ENCODE measurements around the gene GMNC. TPM values are rescaled to one million over a fixed set of nuclear protein-coding genes. Genes with fewer than 3 reads are reported as not detected.
A peak's percentile ranks its signal among the peaks of the same experiment; 100 is the strongest.

The GMNC gene
- polyA plus RNA-seq, 1 donor from 2014 or later, result 0.48 TPM

DNA sequence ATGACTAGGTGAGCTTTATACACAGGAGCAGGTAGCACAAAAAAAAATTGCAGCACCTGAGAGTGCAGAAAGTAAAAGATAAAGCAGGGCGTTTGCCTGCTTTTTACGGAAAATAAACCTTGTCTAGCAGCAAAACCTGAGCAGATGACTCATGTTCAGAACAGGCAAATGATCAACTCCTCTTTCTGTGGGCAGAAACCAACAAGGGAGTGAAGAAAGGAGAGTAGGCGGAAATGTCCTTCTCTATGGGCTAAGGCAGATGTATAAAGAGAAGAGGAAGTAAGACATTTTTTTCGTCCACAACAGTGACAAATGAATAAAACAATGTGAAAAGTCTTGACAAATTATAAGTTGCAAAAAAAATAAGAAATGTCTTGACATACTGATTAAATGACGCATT lies 24.5 kb upstream of the GMNC start:
- H4K20me1 ChIP-seq (ENCODE audit: insufficient read depth), result no peaks in the 10 kb centered on the region
- no peak overlapping the region for H3K4me2 ChIP-seq (ENCODE audit: low read length)
- H2AFZ ChIP-seq (ENCODE audit: low read depth, low read length), result no peak overlapping the region
- peaks cover 22% of the 10 kb centered on the region for H3K27me3 ChIP-seq (ENCODE audit: insufficient read depth, low read depth, low read length)
- no peaks in the 10 kb centered on the region for H3K36me3 ChIP-seq (ENCODE audit: insufficient read depth, low read length)
- H3F3A ChIP-seq (ENCODE audit: insufficient read depth, low read length, poor library complexity, severe bottlenecking), result no peaks in the 10 kb centered on the region
- no peak overlapping the region for H3K27ac ChIP-seq (ENCODE audit: low read length)
- no peaks in the 10 kb centered on the region for H3K9me2 ChIP-seq (ENCODE audit: insufficient read depth, low read length)
- TF ChIP-seq, protein P1, sequence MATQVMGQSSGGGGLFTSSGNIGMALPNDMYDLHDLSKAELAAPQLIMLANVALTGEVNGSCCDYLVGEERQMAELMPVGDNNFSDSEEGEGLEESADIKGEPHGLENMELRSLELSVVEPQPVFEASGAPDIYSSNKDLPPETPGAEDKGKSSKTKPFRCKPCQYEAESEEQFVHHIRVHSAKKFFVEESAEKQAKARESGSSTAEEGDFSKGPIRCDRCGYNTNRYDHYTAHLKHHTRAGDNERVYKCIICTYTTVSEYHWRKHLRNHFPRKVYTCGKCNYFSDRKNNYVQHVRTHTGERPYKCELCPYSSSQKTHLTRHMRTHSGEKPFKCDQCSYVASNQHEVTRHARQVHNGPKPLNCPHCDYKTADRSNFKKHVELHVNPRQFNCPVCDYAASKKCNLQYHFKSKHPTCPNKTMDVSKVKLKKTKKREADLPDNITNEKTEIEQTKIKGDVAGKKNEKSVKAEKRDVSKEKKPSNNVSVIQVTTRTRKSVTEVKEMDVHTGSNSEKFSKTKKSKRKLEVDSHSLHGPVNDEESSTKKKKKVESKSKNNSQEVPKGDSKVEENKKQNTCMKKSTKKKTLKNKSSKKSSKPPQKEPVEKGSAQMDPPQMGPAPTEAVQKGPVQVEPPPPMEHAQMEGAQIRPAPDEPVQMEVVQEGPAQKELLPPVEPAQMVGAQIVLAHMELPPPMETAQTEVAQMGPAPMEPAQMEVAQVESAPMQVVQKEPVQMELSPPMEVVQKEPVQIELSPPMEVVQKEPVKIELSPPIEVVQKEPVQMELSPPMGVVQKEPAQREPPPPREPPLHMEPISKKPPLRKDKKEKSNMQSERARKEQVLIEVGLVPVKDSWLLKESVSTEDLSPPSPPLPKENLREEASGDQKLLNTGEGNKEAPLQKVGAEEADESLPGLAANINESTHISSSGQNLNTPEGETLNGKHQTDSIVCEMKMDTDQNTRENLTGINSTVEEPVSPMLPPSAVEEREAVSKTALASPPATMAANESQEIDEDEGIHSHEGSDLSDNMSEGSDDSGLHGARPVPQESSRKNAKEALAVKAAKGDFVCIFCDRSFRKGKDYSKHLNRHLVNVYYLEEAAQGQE (IDR thresholded peaks at IDR 0.05; ENCODE audit: borderline replicate concordance), result no peak
- TF ChIP-seq SMC3 (conservative IDR thresholded peaks at IDR 0.05; ENCODE audit: poor library complexity) (no peak), POLR2AphosphoS5 (IDR thresholded peaks at IDR 0.05) (no peak), EZH2 (IDR thresholded peaks at IDR 0.05; ENCODE audit: borderline replicate concordance, insufficient read depth, low read length, poor library complexity, severe bottlenecking) (no peak), RAD21 (conservative IDR thresholded peaks at IDR 0.05) (no peak), EP300 (conservative IDR thresholded peaks at IDR 0.05; ENCODE audit: poor library complexity, severe bottlenecking) (no peak)
- H3K4me3 ChIP-seq (ENCODE audit: low read length), result no peak overlapping the region
- no peaks in the 10 kb centered on the region for H3K79me2 ChIP-seq (replicated peaks; ENCODE audit: insufficient read depth, low read length)
- no peaks in the 10 kb centered on the region for H3K9me3 ChIP-seq (ENCODE audit: low read length)
- no peak overlapping the region for H3K9ac ChIP-seq (ENCODE audit: low read length)

DNA sequence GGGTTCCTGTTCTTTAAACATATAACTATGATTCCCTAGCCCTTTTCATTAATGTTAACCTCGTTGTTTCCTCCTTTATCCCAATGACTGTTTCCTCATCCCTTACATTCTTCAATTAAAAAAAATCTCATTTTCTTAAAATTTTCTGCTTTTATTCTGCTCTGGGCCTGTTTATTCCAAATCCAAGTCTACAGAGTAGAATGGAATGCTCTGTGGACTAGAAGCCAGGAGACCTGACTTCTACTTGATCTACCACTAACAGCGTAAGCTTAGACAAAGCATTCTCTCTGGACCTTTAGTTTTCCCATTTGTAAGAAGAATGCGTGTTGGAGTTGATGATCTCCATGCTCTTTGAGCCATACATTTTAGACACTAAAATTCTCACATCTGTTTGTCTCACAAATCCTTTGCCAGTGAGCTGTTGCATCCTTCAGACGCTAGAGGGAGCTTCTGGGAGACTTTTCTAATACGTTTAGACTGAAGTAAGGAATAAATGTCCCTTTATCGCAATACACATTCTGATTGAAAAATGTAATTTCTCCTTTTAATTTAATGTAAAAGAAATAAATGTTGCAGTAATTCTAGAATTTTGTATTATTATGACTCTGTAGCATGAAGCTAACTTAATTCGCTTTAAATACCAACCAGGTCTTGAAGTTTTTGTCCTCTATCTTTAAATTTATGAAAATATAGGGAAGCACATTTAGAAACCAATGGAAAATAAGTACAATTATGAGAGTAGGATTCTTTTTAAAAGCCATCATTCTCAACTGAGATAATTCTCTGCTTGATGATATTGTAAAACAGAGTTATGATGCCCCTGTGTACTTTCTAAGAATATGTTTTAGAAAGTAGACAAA lies 21.7 kb upstream of the GMNC start:
- no peaks in the 10 kb centered on the region for H3K36me3 ChIP-seq (ENCODE audit: insufficient read depth, low read length)

More for the DNA sequence above, 21.7 kb upstream of the GMNC start:
- Histone ChIP-seq H3F3A (ENCODE audit: insufficient read depth, low read length, poor library complexity, severe bottlenecking) (no peaks in the 10 kb centered on the region), H4K20me1 (ENCODE audit: insufficient read depth) (no peaks in the 10 kb centered on the region), H3K79me2 (replicated peaks; ENCODE audit: insufficient read depth, low read length) (no peaks in the 10 kb centered on the region), H3K4me3 (ENCODE audit: low read length) (no peak overlapping the region), H2AFZ (ENCODE audit: low read depth, low read length) (no peak overlapping the region), H3K9me2 (ENCODE audit: insufficient read depth, low read length) (no peaks in the 10 kb centered on the region), H3K27me3 (ENCODE audit: insufficient read depth, low read depth, low read length) (peaks cover 16% of the 10 kb centered on the region), H3K9ac (ENCODE audit: low read length) (no peak overlapping the region), H3K9me3 (ENCODE audit: low read length) (no peaks in the 10 kb centered on the region), H3K27ac (ENCODE audit: low read length) (no peak overlapping the region), H3K4me2 (ENCODE audit: low read length) (no peak overlapping the region)
- peak; percentile 82 for TF ChIP-seq SMC3 (conservative IDR thresholded peaks at IDR 0.05; ENCODE audit: poor library complexity)
- no peak for TF ChIP-seq POLR2AphosphoS5 (IDR thresholded peaks at IDR 0.05)
- peak; percentile 69 for TF ChIP-seq RAD21 (conservative IDR thresholded peaks at IDR 0.05)
- TF ChIP-seq, protein P2, sequence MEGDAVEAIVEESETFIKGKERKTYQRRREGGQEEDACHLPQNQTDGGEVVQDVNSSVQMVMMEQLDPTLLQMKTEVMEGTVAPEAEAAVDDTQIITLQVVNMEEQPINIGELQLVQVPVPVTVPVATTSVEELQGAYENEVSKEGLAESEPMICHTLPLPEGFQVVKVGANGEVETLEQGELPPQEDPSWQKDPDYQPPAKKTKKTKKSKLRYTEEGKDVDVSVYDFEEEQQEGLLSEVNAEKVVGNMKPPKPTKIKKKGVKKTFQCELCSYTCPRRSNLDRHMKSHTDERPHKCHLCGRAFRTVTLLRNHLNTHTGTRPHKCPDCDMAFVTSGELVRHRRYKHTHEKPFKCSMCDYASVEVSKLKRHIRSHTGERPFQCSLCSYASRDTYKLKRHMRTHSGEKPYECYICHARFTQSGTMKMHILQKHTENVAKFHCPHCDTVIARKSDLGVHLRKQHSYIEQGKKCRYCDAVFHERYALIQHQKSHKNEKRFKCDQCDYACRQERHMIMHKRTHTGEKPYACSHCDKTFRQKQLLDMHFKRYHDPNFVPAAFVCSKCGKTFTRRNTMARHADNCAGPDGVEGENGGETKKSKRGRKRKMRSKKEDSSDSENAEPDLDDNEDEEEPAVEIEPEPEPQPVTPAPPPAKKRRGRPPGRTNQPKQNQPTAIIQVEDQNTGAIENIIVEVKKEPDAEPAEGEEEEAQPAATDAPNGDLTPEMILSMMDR (IDR thresholded peaks at IDR 0.05; ENCODE audit: poor library complexity, severe bottlenecking), result peak; percentile 80
- no peak for TF ChIP-seq MXI1 (conservative IDR thresholded peaks at IDR 0.05; ENCODE audit: poor library complexity, severe bottlenecking)

All from neural cell (in vitro differentiated cells).